ENCODE results near the gene NPEPL1. TPM values are rescaled to one million over a fixed set of nuclear protein-coding genes. Genes with fewer than 3 reads are reported as not detected.
"Not testable (repeated sequence)": the region's sequence is repeated elsewhere in the genome, so short reads cannot be mapped to it uniquely, and the experiment has no call there.

NPEPL1 gene
- total RNA-seq, 1 donor from 2014 or later, result 20.9 TPM

- H3K27ac ChIP-seq (ENCODE audit: low read depth, low read length), result no peak overlapping the region
- H3K4me1 ChIP-seq (ENCODE audit: control insufficient read depth in 3 of 3, insufficient read depth in 3 of 3, low read length in 3 of 3), result no peaks in the 10 kb centered on the region
These were observed 30.5 kb downstream of the NPEPL1 start for GRCh38 chr20:58722877-58723627.

GRCh38 chr20:58723628-58723984 is 31.0 kb downstream of the NPEPL1 start:
- Histone ChIP-seq H3K9me3 (ENCODE audit: control insufficient read depth in 3 of 3, low read length in 3 of 3) (no peaks in the 10 kb centered on the region), H3K36me3 (ENCODE audit: control insufficient read depth in 3 of 3, insufficient read depth in 3 of 3, low read length in 3 of 3) (no peaks in the 10 kb centered on the region), H3K4me3 (ENCODE audit: low read length in 3 of 3) (no peak overlapping the region), H3K27me3 (ENCODE audit: control insufficient read depth in 3 of 3, insufficient read depth in 3 of 3, low read length in 3 of 3) (peaks cover 24 to 33% (median 31%) of the 10 kb centered on the region in 3 donors), H3K4me1 (ENCODE audit: control insufficient read depth in 3 of 3, insufficient read depth in 3 of 3, low read length in 3 of 3) (no peaks in the 10 kb centered on the region), H3K9ac (ENCODE audit: low read depth in 1 of 3, low read length in 3 of 3) (no peak overlapping the region), H3K27ac (ENCODE audit: low read depth, low read length) (no peak overlapping the region)

More at GRCh38 chr20:58722877-58723627, 30.5 kb downstream of the NPEPL1 start:
- Histone ChIP-seq H3K36me3 (ENCODE audit: control insufficient read depth in 3 of 3, insufficient read depth in 3 of 3, low read length in 3 of 3) (no peaks in the 10 kb centered on the region), H3K9ac (ENCODE audit: low read depth in 1 of 3, low read length in 3 of 3) (no peak overlapping the region), H3K4me3 (ENCODE audit: low read length in 3 of 3) (no peak overlapping the region), H3K9me3 (ENCODE audit: control insufficient read depth in 3 of 3, low read length in 3 of 3) (no peaks in the 10 kb centered on the region), H3K27me3 (ENCODE audit: control insufficient read depth in 3 of 3, insufficient read depth in 3 of 3, low read length in 3 of 3) (peaks cover 24 to 33% (median 31%) of the 10 kb centered on the region in 3 donors)

DNA sequence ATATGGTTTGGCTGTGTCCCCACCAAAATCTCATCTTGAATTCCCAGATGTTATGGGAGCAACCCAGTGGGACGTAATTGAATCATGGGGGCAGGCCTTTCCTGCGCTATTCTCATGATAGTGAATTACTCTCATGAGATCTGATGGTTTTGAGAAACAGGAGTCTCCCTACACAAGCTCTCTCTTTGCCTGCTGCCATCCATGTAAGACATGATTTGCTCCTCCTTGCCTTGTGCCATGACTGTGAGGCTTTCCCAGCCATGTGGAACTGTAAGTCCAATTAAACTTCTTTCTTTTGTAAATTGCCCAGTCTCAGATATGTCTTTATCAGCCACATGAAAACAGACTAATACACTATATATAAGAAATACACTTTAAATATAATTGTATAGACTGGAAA is 33.6 kb downstream of the NPEPL1 start:
- not testable (repeated sequence) for H3K4me1 ChIP-seq (ENCODE audit: control insufficient read depth in 3 of 3, insufficient read depth in 3 of 3, low read length in 3 of 3); H3K27ac ChIP-seq (ENCODE audit: low read depth, low read length); H3K9ac ChIP-seq (ENCODE audit: low read depth in 1 of 3, low read length in 3 of 3); H3K4me3 ChIP-seq (ENCODE audit: low read length in 3 of 3); H3K9me3 ChIP-seq (ENCODE audit: control insufficient read depth in 3 of 3, low read length in 3 of 3); H3K36me3 ChIP-seq (ENCODE audit: control insufficient read depth in 3 of 3, insufficient read depth in 3 of 3, low read length in 3 of 3)
- H3K27me3 ChIP-seq (ENCODE audit: control insufficient read depth in 3 of 3, insufficient read depth in 3 of 3, low read length in 3 of 3), result peaks cover 11 to 25% (median 22%) of the 10 kb centered on the region in 3 donors

DNA sequence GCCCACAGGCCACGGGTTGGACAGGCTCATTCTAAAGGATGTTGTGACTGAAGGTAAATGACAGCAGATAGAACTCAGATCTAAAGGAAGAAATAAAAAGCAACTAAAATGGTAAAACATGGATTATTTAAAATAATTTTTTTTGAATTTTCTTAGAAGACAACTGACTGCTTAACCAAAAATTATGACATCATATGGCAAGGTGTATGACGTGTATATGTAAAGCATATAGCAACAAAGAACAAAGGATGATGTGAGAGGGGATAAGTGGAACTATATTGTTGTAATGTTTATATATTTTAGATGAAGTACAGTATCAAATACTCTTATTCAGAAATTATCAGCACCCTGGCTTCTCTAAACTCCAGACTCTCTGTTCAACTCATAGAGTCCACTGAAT is 38.6 kb downstream of the NPEPL1 start:
- Histone ChIP-seq H3K36me3 (ENCODE audit: control insufficient read depth in 3 of 3, insufficient read depth in 3 of 3, low read length in 3 of 3) (no peaks in the 10 kb centered on the region), H3K4me1 (ENCODE audit: control insufficient read depth in 3 of 3, insufficient read depth in 3 of 3, low read length in 3 of 3) (no peaks in the 10 kb centered on the region), H3K27me3 (ENCODE audit: control insufficient read depth in 3 of 3, insufficient read depth in 3 of 3, low read length in 3 of 3) (no peaks in the 10 kb centered on the region), H3K4me3 (ENCODE audit: low read length in 3 of 3) (no peak overlapping the region), H3K27ac (ENCODE audit: low read depth, low read length) (no peak overlapping the region), H3K9ac (ENCODE audit: low read depth in 1 of 3, low read length in 3 of 3) (no peak overlapping the region), H3K9me3 (ENCODE audit: control insufficient read depth in 3 of 3, low read length in 3 of 3) (no peaks in the 10 kb centered on the region)

DNA sequence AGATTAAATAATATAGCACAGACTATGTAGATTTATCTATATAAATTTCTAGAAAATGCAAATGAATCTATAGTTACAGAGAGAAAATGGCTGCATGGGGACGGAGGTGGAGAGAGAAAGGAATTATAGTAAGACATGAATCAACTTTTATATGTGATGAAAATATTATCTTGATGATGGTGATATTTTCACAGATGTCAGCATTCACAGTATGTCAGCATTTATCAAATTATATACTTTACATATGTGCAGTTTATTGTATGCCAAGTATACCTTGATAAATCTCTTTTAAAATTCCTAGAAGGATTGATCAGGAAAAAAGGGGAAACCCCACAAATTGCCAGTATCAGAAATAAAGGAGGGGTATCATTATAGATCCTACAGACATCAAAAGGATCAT is 44.6 kb downstream of the NPEPL1 start:
- Histone ChIP-seq H3K36me3 (ENCODE audit: control insufficient read depth in 3 of 3, insufficient read depth in 3 of 3, low read length in 3 of 3) (no peaks in the 10 kb centered on the region), H3K4me3 (ENCODE audit: low read length in 3 of 3) (no peak overlapping the region), H3K27ac (ENCODE audit: low read depth, low read length) (no peak overlapping the region), H3K4me1 (ENCODE audit: control insufficient read depth in 3 of 3, insufficient read depth in 3 of 3, low read length in 3 of 3) (no peaks in the 10 kb centered on the region), H3K27me3 (ENCODE audit: control insufficient read depth in 3 of 3, insufficient read depth in 3 of 3, low read length in 3 of 3) (peaks cover 0 to 6% (median 0%) of the 10 kb centered on the region in 3 donors), H3K9ac (ENCODE audit: low read depth in 1 of 3, low read length in 3 of 3) (no peak overlapping the region), H3K9me3 (ENCODE audit: control insufficient read depth in 3 of 3, low read length in 3 of 3) (no peaks in the 10 kb centered on the region)

DNA sequence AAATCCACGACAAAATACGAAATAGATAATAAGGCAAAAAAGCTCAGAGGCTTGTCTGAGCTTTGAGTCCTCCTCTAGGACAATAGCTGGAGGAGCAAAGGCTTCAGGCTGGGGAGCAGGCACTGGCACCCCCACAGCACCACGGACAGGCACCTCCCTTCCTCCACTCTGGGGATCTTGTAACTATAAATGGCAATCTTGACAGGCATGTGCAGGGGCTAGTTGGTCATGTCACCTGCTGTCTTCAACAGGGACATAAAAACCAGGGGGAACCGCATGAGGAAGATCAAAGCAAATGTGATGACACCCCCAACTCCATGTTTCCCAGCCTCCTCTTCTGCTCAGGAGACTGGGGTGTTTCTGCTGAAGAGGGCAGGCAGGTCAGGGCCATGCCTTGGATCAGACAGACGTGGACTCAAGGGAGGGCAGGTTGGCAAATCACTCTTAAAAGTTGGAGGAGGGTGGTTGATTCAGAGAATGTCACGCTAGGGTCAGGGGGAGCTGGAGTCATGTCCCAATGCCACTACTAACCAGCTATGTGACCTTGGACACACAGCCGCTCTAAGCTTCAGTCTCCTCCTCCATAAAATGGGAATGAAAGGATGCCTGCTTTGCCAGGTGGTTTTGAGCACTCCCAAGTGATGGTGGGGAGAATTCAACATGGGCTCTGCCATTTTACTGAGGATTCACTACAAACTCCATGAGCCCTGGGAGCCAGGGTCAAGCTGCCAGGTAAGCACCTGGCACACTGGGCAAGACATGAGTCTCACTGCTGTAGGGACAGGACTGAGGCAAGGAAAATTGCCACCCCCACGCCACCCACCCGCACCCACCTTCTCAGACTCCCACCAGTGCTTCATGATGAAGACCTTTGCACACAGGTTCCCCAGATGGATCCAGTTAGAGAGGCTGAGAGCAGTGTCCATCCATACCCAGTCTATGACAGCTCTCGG is 48.0 kb downstream of the NPEPL1 start:
- no peaks in the 10 kb centered on the region for H3K9me3 ChIP-seq (ENCODE audit: control insufficient read depth in 3 of 3, low read length in 3 of 3)
- H3K27ac ChIP-seq (ENCODE audit: low read depth, low read length), result no peak overlapping the region
- no peak overlapping the region for H3K4me3 ChIP-seq (ENCODE audit: low read length in 3 of 3)
- no peaks in the 10 kb centered on the region for H3K36me3 ChIP-seq (ENCODE audit: control insufficient read depth in 3 of 3, insufficient read depth in 3 of 3, low read length in 3 of 3)
- no peaks in the 10 kb centered on the region for H3K4me1 ChIP-seq (ENCODE audit: control insufficient read depth in 3 of 3, insufficient read depth in 3 of 3, low read length in 3 of 3)
- H3K9ac ChIP-seq (ENCODE audit: low read depth in 1 of 3, low read length in 3 of 3), result no peak overlapping the region
- peaks cover 8 to 20% (median 10%) of the 10 kb centered on the region in 3 donors for H3K27me3 ChIP-seq (ENCODE audit: control insufficient read depth in 3 of 3, insufficient read depth in 3 of 3, low read length in 3 of 3)

DNA sequence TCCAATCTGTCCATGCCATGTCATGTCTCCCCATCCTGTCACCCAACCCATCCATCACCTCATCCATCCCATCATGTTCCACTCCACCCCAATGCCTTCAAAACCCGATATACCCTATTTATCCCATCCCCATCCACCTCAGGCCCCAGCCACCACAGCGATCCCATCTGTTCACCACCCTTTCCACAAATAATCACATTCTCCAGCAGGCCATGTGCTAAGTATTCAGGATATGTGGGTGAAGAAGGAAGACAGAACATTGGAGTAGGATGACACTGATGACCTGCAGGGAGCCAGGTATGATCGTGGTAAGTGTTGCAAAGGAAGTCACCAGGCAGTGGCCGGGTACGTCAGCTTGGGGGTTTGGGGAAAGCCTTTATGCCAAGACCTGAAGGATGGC is 48.8 kb downstream of the NPEPL1 start:
- H3K4me1 ChIP-seq (ENCODE audit: control insufficient read depth in 3 of 3, insufficient read depth in 3 of 3, low read length in 3 of 3), result peaks cover 0 to 3% (median 0%) of the 10 kb centered on the region in 3 donors
- H3K27ac ChIP-seq (ENCODE audit: low read depth, low read length), result no peak overlapping the region
- H3K4me3 ChIP-seq (ENCODE audit: low read length in 3 of 3), result no peak overlapping the region
- H3K9ac ChIP-seq (ENCODE audit: low read depth in 1 of 3, low read length in 3 of 3), result no peak overlapping the region
- H3K27me3 ChIP-seq (ENCODE audit: control insufficient read depth in 3 of 3, insufficient read depth in 3 of 3, low read length in 3 of 3), result peaks cover 15 to 28% (median 17%) of the 10 kb centered on the region in 3 donors
- H3K9me3 ChIP-seq (ENCODE audit: control insufficient read depth in 3 of 3, low read length in 3 of 3), result no peaks in the 10 kb centered on the region
- H3K36me3 ChIP-seq (ENCODE audit: control insufficient read depth in 3 of 3, insufficient read depth in 3 of 3, low read length in 3 of 3), result no peaks in the 10 kb centered on the region

GRCh38 chr20:58742668-58743566 is 50.3 kb downstream of the NPEPL1 start:
- Histone ChIP-seq H3K4me3 (ENCODE audit: low read length in 3 of 3) (no peak overlapping the region), H3K27me3 (ENCODE audit: control insufficient read depth in 3 of 3, insufficient read depth in 3 of 3, low read length in 3 of 3) (peaks cover 30 to 38% (median 32%) of the 10 kb centered on the region in 3 donors), H3K27ac (ENCODE audit: low read depth, low read length) (no peak overlapping the region), H3K4me1 (ENCODE audit: control insufficient read depth in 3 of 3, insufficient read depth in 3 of 3, low read length in 3 of 3) (peaks cover 0 to 3% (median 0%) of the 10 kb centered on the region in 3 donors), H3K36me3 (ENCODE audit: control insufficient read depth in 3 of 3, insufficient read depth in 3 of 3, low read length in 3 of 3) (no peaks in the 10 kb centered on the region), H3K9ac (ENCODE audit: low read depth in 1 of 3, low read length in 3 of 3) (no peak overlapping the region), H3K9me3 (ENCODE audit: control insufficient read depth in 3 of 3, low read length in 3 of 3) (no peaks in the 10 kb centered on the region)

GRCh38 chr20:58743929-58744534 is 51.4 kb downstream of the NPEPL1 start:
- peaks cover 31 to 39% (median 34%) of the 10 kb centered on the region in 3 donors for H3K27me3 ChIP-seq (ENCODE audit: control insufficient read depth in 3 of 3, insufficient read depth in 3 of 3, low read length in 3 of 3)

More at GRCh38 chr20:58743929-58744534, 51.4 kb downstream of the NPEPL1 start:
- Histone ChIP-seq H3K4me1 (ENCODE audit: control insufficient read depth in 3 of 3, insufficient read depth in 3 of 3, low read length in 3 of 3) (peaks cover 0 to 3% (median 0%) of the 10 kb centered on the region in 3 donors), H3K9me3 (ENCODE audit: control insufficient read depth in 3 of 3, low read length in 3 of 3) (no peaks in the 10 kb centered on the region), H3K9ac (ENCODE audit: low read depth in 1 of 3, low read length in 3 of 3) (no peak overlapping the region), H3K4me3 (ENCODE audit: low read length in 3 of 3) (no peak overlapping the region), H3K36me3 (ENCODE audit: control insufficient read depth in 3 of 3, insufficient read depth in 3 of 3, low read length in 3 of 3) (no peaks in the 10 kb centered on the region), H3K27ac (ENCODE audit: low read depth, low read length) (no peak overlapping the region)

Data from skeletal muscle tissue (tissue), 4 donors.